Non-pigmented ciliary epithelial cell (primary cell): Measurements from ENCODE around the gene BICC1.

ENCODE experiments used
- DNase-seq: peaks from one replicate; pipeline ENCODE4 v3.0.0-alpha.2; 2010; ENCODE audit warnings: low read depth

BICC1 gene

GRCh38 chr10:58608826-58609531 lies 96.3 kb downstream of the BICC1 start:
- no peak for DNase-seq

GRCh38 chr10:58609532-58610150 lies 97.0 kb downstream of the BICC1 start:
- DNase-seq = no peak

GRCh38 chr10:58615237-58615935 lies 102.7 kb downstream of the BICC1 start:
- no peak for DNase-seq

- no peak for DNase-seq
Observed at GRCh38 chr10:58618158-58618676, 105.5 kb downstream of the BICC1 start.

- DNase-seq = no peak
Observed at GRCh38 chr10:58621379-58622077, 108.9 kb downstream of the BICC1 start.

GRCh38 chr10:58622246-58622645 lies 109.6 kb downstream of the BICC1 start:
- no peak for DNase-seq

- peak; percentile 90 for DNase-seq
Observed at GRCh38 chr10:58625070-58625469, 112.4 kb downstream of the BICC1 start.

GRCh38 chr10:58627392-58627791 lies 114.7 kb downstream of the BICC1 start:
- no peak for DNase-seq

- no peak for DNase-seq
Observed at GRCh38 chr10:58631715-58632114, 119.0 kb downstream of the BICC1 start.

GRCh38 chr10:58632216-58632615 lies 119.5 kb downstream of the BICC1 start:
- DNase-seq = no peak

- no peak for DNase-seq
Observed at GRCh38 chr10:58637352-58637751, 124.7 kb downstream of the BICC1 start.

- DNase-seq = no peak
Observed at GRCh38 chr10:58638388-58638787, 125.7 kb downstream of the BICC1 start.

- DNase-seq = peak; percentile 91
Observed at GRCh38 chr10:58641095-58641531, 128.4 kb downstream of the BICC1 start.

GRCh38 chr10:58641708-58642107 lies 129.0 kb downstream of the BICC1 start:
- no peak for DNase-seq

GRCh38 chr10:58642283-58642682 lies 129.6 kb downstream of the BICC1 start:
- DNase-seq = no peak

- DNase-seq = no peak
Observed at GRCh38 chr10:58642916-58643428, 130.3 kb downstream of the BICC1 start.

GRCh38 chr10:58644311-58644710 lies 131.6 kb downstream of the BICC1 start:
- no peak for DNase-seq

- DNase-seq = no peak
Observed at GRCh38 chr10:58645416-58646146, 132.9 kb downstream of the BICC1 start.

GRCh38 chr10:58647376-58648112 lies 134.9 kb downstream of the BICC1 start:
- no peak for DNase-seq

GRCh38 chr10:58648131-58648530 lies 135.5 kb downstream of the BICC1 start:
- DNase-seq = no peak

GRCh38 chr10:58651040-58651439 lies 138.4 kb downstream of the BICC1 start:
- DNase-seq = no peak
